Measurements from ENCODE around the gene VSTM2L.

The VSTM2L gene

GRCh38 chr20:37898233-37899104 is 4.5 kb upstream of the VSTM2L start:
- TF ChIP-seq JUND (IDR thresholded peaks at IDR 0.05; ENCODE audit: low read depth) = no peak
- no peak for DNase-seq (ENCODE audit: low read depth in 1 of 2, low spot score in 1 of 2)
- in situ Hi-C loops (cut with HindIII; ENCODE audit: low pct_unique_long_range_greater_than_20kb, low sequenced_read_pairs) = no loop called here

GRCh38 chr20:37899105-37900045 is 3.6 kb upstream of the VSTM2L start:
- in situ Hi-C loops (cut with HindIII; ENCODE audit: low pct_unique_long_range_greater_than_20kb, low sequenced_read_pairs) = no loop called here
- TF ChIP-seq JUND (IDR thresholded peaks at IDR 0.05; ENCODE audit: low read depth) = no peak
- no peak for DNase-seq (ENCODE audit: low read depth in 1 of 2, low spot score in 1 of 2)

- peak in 1 of 2 experiments; percentile 53 for DNase-seq (ENCODE audit: low read depth in 1 of 2, low spot score in 1 of 2)
- in situ Hi-C loops (cut with HindIII; ENCODE audit: low pct_unique_long_range_greater_than_20kb, low sequenced_read_pairs) = no loop called here
- TF ChIP-seq JUND (IDR thresholded peaks at IDR 0.05; ENCODE audit: low read depth) = no peak
Observed at GRCh38 chr20:37901240-37901639, 1.7 kb upstream of the VSTM2L start.

GRCh38 chr20:37901654-37902503 is 1.0 kb upstream of the VSTM2L start:
- in situ Hi-C loops (cut with HindIII; ENCODE audit: low pct_unique_long_range_greater_than_20kb, low sequenced_read_pairs) = no loop called here
- TF ChIP-seq JUND (IDR thresholded peaks at IDR 0.05; ENCODE audit: low read depth) = no peak
- peak; percentile 70 to 85 for DNase-seq (ENCODE audit: low read depth in 1 of 2, low spot score in 1 of 2)

DNA sequence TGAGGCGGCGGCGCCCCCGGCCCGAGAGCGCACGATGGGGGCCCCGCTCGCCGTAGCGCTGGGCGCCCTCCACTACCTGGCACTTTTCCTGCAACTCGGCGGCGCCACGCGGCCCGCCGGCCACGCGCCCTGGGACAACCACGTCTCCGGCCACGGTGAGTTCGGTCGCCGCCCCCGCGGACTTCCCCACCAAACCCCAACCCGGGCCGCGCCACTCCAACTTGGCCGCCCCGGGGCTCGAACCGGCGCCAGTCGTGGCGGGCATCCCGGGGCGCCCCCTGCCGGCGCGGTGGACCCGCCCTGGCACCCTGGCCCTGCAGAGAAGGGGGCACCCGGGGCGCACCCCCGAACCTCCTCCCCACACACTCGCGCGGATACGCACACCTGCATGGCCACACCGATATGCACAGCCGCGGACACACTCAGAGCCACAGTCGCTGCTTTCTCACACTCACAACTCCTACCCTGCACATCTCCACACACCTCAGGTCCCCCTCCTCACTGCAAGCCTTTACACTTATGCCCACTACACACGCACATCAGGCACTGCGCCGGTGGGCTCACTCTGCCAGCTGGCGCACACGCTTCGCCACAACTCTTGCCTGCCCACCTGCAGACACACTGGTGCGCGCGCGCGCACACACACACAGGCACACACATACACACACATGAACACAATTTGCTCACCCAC is 535 bp downstream of the VSTM2L start:
- in situ Hi-C loops (cut with HindIII; ENCODE audit: low pct_unique_long_range_greater_than_20kb, low sequenced_read_pairs) = no loop called here
- TF ChIP-seq JUND (IDR thresholded peaks at IDR 0.05; ENCODE audit: low read depth) = no peak
- no peak for DNase-seq (ENCODE audit: low read depth in 1 of 2, low spot score in 1 of 2)

DNA sequence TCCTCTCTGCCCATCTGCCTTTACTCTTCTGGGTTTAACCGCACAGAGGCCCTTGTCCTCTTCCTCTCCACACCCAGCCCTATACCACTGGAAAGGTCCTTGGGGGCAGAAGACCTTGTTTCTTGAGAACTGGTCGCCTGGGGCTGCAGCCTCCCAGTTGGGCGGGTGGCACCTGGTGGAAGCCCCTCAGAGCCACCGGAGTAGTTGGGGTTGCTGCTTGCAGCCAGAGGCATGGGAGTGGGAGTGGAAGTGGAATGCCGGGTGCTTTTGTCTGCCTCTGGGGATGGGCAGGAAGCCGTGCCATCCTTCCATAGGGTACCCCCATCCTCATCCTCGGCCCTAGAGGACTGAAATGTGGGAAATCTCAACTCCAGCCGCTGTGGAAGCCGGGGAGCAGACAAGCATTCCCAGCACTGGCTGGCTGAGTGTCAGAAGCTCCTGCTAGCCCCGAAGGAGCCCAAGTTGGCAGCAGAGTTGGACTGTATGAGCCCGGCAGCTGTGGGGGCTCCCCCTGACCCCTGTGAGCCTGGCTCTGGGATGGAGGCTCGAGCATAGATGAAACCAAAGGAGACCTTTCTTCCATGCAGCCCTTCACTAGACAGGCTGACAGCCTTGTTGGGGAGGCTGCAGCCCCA is 1.2 kb downstream of the VSTM2L start:
- no peak for TF ChIP-seq JUND (IDR thresholded peaks at IDR 0.05; ENCODE audit: low read depth)
- no peak for DNase-seq (ENCODE audit: low read depth in 1 of 2, low spot score in 1 of 2)
- in situ Hi-C loops (cut with HindIII; ENCODE audit: low pct_unique_long_range_greater_than_20kb, low sequenced_read_pairs) = no loop called here

DNA sequence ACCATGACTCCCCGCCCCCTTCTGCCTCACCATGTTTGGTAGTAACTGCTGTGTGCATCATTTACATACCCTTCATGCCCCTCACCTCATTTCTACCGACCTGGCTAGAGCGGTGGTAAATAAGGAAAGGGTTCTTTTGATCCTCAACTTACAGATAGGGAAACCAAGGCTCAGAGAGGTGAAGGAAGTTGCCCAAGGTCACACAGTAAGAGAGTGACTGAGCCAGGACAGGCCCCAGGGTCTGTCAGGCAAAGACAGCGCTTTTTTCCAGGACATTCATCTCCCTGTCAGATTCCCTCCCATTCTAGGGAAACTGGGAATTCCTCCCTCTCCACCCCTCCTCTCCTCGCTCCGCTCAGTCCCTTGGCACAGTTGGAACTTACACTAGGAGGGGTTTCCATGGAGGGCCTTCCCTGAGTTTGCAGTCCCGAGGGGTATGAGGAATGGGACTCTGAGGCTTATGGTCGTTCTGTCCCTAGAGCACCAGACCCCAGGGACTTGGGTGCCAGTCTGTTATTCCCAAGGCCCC is 2.0 kb downstream of the VSTM2L start:
- DNase-seq (ENCODE audit: low read depth in 1 of 2, low spot score in 1 of 2) = no peak
- in situ Hi-C loops (cut with HindIII; ENCODE audit: low pct_unique_long_range_greater_than_20kb, low sequenced_read_pairs) = no loop called here
- no peak for TF ChIP-seq JUND (IDR thresholded peaks at IDR 0.05; ENCODE audit: low read depth)

GRCh38 chr20:37905671-37906613 is 3.0 kb downstream of the VSTM2L start:
- no peak for DNase-seq (ENCODE audit: low read depth in 1 of 2, low spot score in 1 of 2)
- TF ChIP-seq JUND (IDR thresholded peaks at IDR 0.05; ENCODE audit: low read depth) = no peak
- in situ Hi-C loops (cut with HindIII; ENCODE audit: low pct_unique_long_range_greater_than_20kb, low sequenced_read_pairs) = no loop called here

GRCh38 chr20:37907330-37907676 is 4.4 kb downstream of the VSTM2L start:
- in situ Hi-C loops (cut with HindIII; ENCODE audit: low pct_unique_long_range_greater_than_20kb, low sequenced_read_pairs) = no loop called here
- no peak for DNase-seq (ENCODE audit: low read depth in 1 of 2, low spot score in 1 of 2)
- no peak for TF ChIP-seq JUND (IDR thresholded peaks at IDR 0.05; ENCODE audit: low read depth)

DNA sequence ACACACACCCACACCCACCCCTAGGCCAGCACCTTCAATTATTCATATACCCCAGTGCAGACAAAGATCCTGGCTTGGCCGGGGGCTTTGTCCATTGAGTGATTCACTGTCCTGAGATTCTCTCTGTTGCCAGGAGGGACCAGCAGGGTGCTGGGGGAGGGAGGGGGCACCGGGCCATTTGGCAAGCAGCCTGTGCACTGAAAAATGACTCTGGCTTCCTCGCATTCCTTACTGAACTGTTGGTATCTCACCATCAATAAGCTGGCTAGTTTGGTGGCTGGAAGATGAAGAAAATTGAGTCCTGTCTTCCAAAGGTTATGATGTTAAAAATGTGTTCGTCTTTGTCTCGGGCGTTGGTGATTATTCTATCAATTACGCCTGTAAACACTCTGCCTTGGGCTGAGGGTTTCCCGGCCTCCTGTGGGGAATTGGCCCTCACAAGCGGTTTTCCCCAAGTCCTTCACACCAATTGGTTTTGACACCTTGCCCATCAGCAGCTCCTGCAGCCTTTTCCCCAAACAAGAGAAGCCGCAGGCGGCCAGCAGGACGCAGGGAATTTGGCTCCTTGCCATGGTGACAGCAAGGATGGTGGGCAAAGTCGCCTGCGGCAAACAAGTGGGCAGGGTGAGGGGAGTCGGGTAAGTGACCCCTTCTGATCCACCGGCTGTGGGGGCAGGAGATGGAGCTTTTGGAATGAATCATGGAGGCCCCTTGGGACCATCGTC is 4.9 kb downstream of the VSTM2L start:
- no peak for TF ChIP-seq JUND (IDR thresholded peaks at IDR 0.05; ENCODE audit: low read depth)
- in situ Hi-C loops (cut with HindIII; ENCODE audit: low pct_unique_long_range_greater_than_20kb, low sequenced_read_pairs) = no loop called here
- peak; percentile 57 to 77 for DNase-seq (ENCODE audit: low read depth in 1 of 2, low spot score in 1 of 2)
